Dendritic cell treated with granulocyte-macrophage colony-stimulating factor and Interleukin-4, amounts not matched to agents 40 ng/mL and 50 ng/mL, for 4 days (primary cell): Measurements from ENCODE around the gene LCE3A.
"Not testable (repeated sequence)": the region's sequence is repeated elsewhere in the genome, so short reads cannot be mapped to it uniquely, and the experiment has no call there.

Source experiments
- H3K27ac Mint-ChIP-seq: one replicate; pipeline ENCODE4 v1.8.0; 2022; ENCODE audit warnings: mild to moderate bottlenecking, mixed read lengths
- H3K27me3 Mint-ChIP-seq: one replicate; pipeline ENCODE4 v1.8.0; 2022; ENCODE audit warnings: mild to moderate bottlenecking, mixed read lengths
- H3K36me3 Mint-ChIP-seq: one replicate; pipeline ENCODE4 v1.8.0; 2022; ENCODE audit warnings: low read depth, mixed read lengths
- H3K4me1 Mint-ChIP-seq: one replicate; pipeline ENCODE4 v1.8.0; 2022; ENCODE audit warnings: low read depth, mixed read lengths
- H3K4me3 Mint-ChIP-seq: one replicate; pipeline ENCODE4 v1.8.0; 2022; ENCODE audit warnings: mild to moderate bottlenecking, moderate library complexity, mixed read lengths
- H3K9me3 Mint-ChIP-seq: one replicate; pipeline ENCODE4 v1.8.0; 2022; ENCODE audit warnings: mixed read lengths
- intact Hi-C: fragments of 100-400 bp; cut with micrococcal nuclease; formaldehyde crosslinking; loops from one replicate; pipeline ENCODE4 v1.15.0; 2022

LCE3A gene

GRCh38 chr1:152621993-152622392, 910 bp downstream of the LCE3A start:
- H3K4me3 Mint-ChIP-seq = no peak overlapping the region
- peaks cover 17% of the 10 kb centered on the region for H3K27me3 Mint-ChIP-seq
- H3K9me3 Mint-ChIP-seq = peaks cover 39% of the 10 kb centered on the region
- intact Hi-C loops = no loop called here
- no peak overlapping the region for H3K27ac Mint-ChIP-seq
- peaks cover 7% of the 10 kb centered on the region for H3K4me1 Mint-ChIP-seq
- H3K36me3 Mint-ChIP-seq = no peaks in the 10 kb centered on the region

GRCh38 chr1:152613511-152613910, 9.4 kb downstream of the LCE3A start, which contains the start of gene LCE3B:
TSS of gene LCE3B (plus strand) at chr1:152613811. CDS start at chr1:152613811, 0 bp downstream.
- intact Hi-C loops = no loop called here
- Mint-ChIP-seq H3K27me3 (no peaks in the 10 kb centered on the region), H3K9me3 (peaks cover 14% of the 10 kb centered on the region), H3K4me1 (no peaks in the 10 kb centered on the region), H3K36me3 (no peaks in the 10 kb centered on the region), H3K27ac (no peak within 1 kb of the TSS), H3K4me3 (no peak within 1 kb of the TSS)

- no peaks in the 10 kb centered on the region for H3K27me3 Mint-ChIP-seq
- no peaks in the 10 kb centered on the region for H3K9me3 Mint-ChIP-seq
- intact Hi-C loops = no loop called here
- no peaks in the 10 kb centered on the region for H3K36me3 Mint-ChIP-seq
- H3K4me3 Mint-ChIP-seq = no peak within 1 kb of the TSS
- no peak within 1 kb of the TSS for H3K27ac Mint-ChIP-seq
- no peaks in the 10 kb centered on the region for H3K4me1 Mint-ChIP-seq
Measured at GRCh38 chr1:152599934-152600333, 23.0 kb downstream of the LCE3A start, which contains the start of gene LCE3C. TSS of gene LCE3C (plus strand) at chr1:152600234. CDS start at chr1:152600732, 498 bp downstream.

- H3K36me3 Mint-ChIP-seq = no peaks in the 10 kb centered on the region
- H3K4me1 Mint-ChIP-seq = no peaks in the 10 kb centered on the region
- intact Hi-C loops = no loop called here
- H3K27ac Mint-ChIP-seq = no peak overlapping the region
- H3K9me3 Mint-ChIP-seq = no peaks in the 10 kb centered on the region
- no peak overlapping the region for H3K4me3 Mint-ChIP-seq
- no peaks in the 10 kb centered on the region for H3K27me3 Mint-ChIP-seq
Measured at GRCh38 chr1:152596986-152597385, 25.9 kb downstream of the LCE3A start.

GRCh38 chr1:152585586-152585985, 37.3 kb downstream of the LCE3A start:
- Mint-ChIP-seq H3K36me3 (no peaks in the 10 kb centered on the region), H3K27ac (no peak overlapping the region), H3K27me3 (no peaks in the 10 kb centered on the region), H3K9me3 (no peaks in the 10 kb centered on the region), H3K4me1 (no peaks in the 10 kb centered on the region), H3K4me3 (no peak overlapping the region)
- intact Hi-C loops = no loop called here

GRCh38 chr1:152582647-152583046, 40.3 kb downstream of the LCE3A start:
- no peaks in the 10 kb centered on the region for H3K36me3 Mint-ChIP-seq
- intact Hi-C loops = no loop called here
- H3K27ac Mint-ChIP-seq = no peak overlapping the region
- H3K9me3 Mint-ChIP-seq = no peaks in the 10 kb centered on the region
- no peaks in the 10 kb centered on the region for H3K4me1 Mint-ChIP-seq
- peaks cover 6% of the 10 kb centered on the region for H3K27me3 Mint-ChIP-seq
- H3K4me3 Mint-ChIP-seq = no peak overlapping the region

- no peak within 1 kb of the TSS for H3K27ac Mint-ChIP-seq
- H3K4me1 Mint-ChIP-seq = no peaks in the 10 kb centered on the region
- intact Hi-C loops = no loop called here
- no peaks in the 10 kb centered on the region for H3K9me3 Mint-ChIP-seq
- no peaks in the 10 kb centered on the region for H3K36me3 Mint-ChIP-seq
- H3K4me3 Mint-ChIP-seq = no peak within 1 kb of the TSS
- peaks cover 6% of the 10 kb centered on the region for H3K27me3 Mint-ChIP-seq
Measured at GRCh38 chr1:152580433-152580832, 42.5 kb downstream of the LCE3A start, which contains the start of gene LCE3D. TSS of gene LCE3D (minus strand) at chr1:152580516. CDS start at chr1:152579936, 580 bp downstream.

- H3K27ac Mint-ChIP-seq, H3K9me3 Mint-ChIP-seq, intact Hi-C loops: not testable (repeated sequence)
Measured at GRCh38 chr1:152579526-152579925, 43.4 kb downstream of the LCE3A start.

GRCh38 chr1:152577168-152577567, 45.7 kb downstream of the LCE3A start:
- intact Hi-C loops = no loop called here
- H3K27ac Mint-ChIP-seq = no peak overlapping the region
- H3K36me3 Mint-ChIP-seq = no peaks in the 10 kb centered on the region
- H3K4me1 Mint-ChIP-seq = no peaks in the 10 kb centered on the region
- no peaks in the 10 kb centered on the region for H3K9me3 Mint-ChIP-seq
- H3K4me3 Mint-ChIP-seq = no peak overlapping the region
- peaks cover 16% of the 10 kb centered on the region for H3K27me3 Mint-ChIP-seq

More at GRCh38 chr1:152579526-152579925, 43.4 kb downstream of the LCE3A start:
- H3K4me1 Mint-ChIP-seq, H3K36me3 Mint-ChIP-seq, H3K4me3 Mint-ChIP-seq, H3K27me3 Mint-ChIP-seq: not testable (repeated sequence)
